K562 (cell line): ENCODE data around the gene FXYD4. TPM values are rescaled to one million over a fixed set of nuclear protein-coding genes. Genes with fewer than 3 reads are reported as not detected.

Experiments
- ATAC-seq: fragments of 200-7000 bp; cut with Tn5 transposase; 3 replicates; pipeline ENCODE4 v1.9.1; 2020; ENCODE audit warnings: moderate library complexity
- BruUV-seq: library from RNA; stranded (reverse); fragments of 400-500 nt; replicated peaks from 2 replicates; lab custom pipeline; 2021; lab: Mats Ljungman, UMichigan
- CTCF ChIA-PET: fragments of 300-600 bp; formaldehyde crosslinking; extraction: SDS; loops from one replicate; lab custom pipeline; 2021; ENCODE audit warnings: low intra/inter-chr PET ratio; lab: Yijun Ruan, JAX
- POLR2A ChIA-PET: fragments of 300-600, 350-650 bp; sonication (Branson Sonifier 250); formaldehyde crosslinking; extraction: SDS; loops from one replicate; lab custom pipeline; 2021; ENCODE audit warnings: antibody characterized with exemption, inconsistent platforms; lab: Yijun Ruan, JAX
- DNase-seq, 4 experiments: peaks; one replicate each; pipeline versions ENCODE4 v3.0.0 to v3.0.0-alpha.2; 2011 to 2018; ENCODE audit warnings: low spot score in 3 of 4, mixed read lengths in 3 of 4; ENCODE audit errors: extremely low read depth in 1 of 4
- FAIRE-seq: peaks from 2 replicates; lab custom pipeline; 2011; peaks lifted over from hg19 to GRCh38; lab: Jason Lieb, UNC
- H2AFZ ChIP-seq: 2 replicates; pipeline ENCODE4 v1.6.0; 2011; ENCODE audit warnings: low read depth, low read length, control low read depth, inconsistent platforms
- H3K27ac ChIP-seq: fragments of 200-600 bp; 3 replicates; pipeline ENCODE4 v1.8.0; 2011; ENCODE audit warnings: low read depth, mild to moderate bottlenecking, control low read depth, inconsistent platforms, low read length, moderate library complexity, mixed read lengths; ENCODE audit errors: extremely low read depth
- H3K27me3 ChIP-seq, 2 experiments: fragments of 300-600 bp in 1 of 2; 2 replicates in 1 of 2; 3 replicates in 1 of 2; pipeline versions ENCODE4 v1.6.0 to v1.8.0; 2011; ENCODE audit warnings: inconsistent platforms in 2 of 2, low read length in 2 of 2, mild to moderate bottlenecking in 1 of 2, mixed read lengths in 1 of 2, moderate library complexity in 1 of 2; ENCODE audit not compliant: control insufficient read depth in 2 of 2, insufficient read depth in 2 of 2
- H3K36me3 ChIP-seq: fragments of 300-600 bp; 3 replicates; pipeline ENCODE4 v1.8.0; 2011; ENCODE audit warnings: mild to moderate bottlenecking, low read length, inconsistent platforms; ENCODE audit not compliant: control insufficient read depth, insufficient read depth
- H3K4me1 ChIP-seq, 2 experiments: fragments of 200-600 bp in 1 of 2; replicated peaks in 1 of 2; 2 replicates in 1 of 2; 3 replicates in 1 of 2; pipeline versions ENCODE4 v1.5.1 to v1.8.0; 2011; ENCODE audit warnings: inconsistent platforms in 2 of 2, low read length in 2 of 2, mild to moderate bottlenecking in 1 of 2, mixed read lengths in 1 of 2, moderate library complexity in 1 of 2; ENCODE audit not compliant: control insufficient read depth in 2 of 2, insufficient read depth in 2 of 2
- H3K4me2 ChIP-seq: 2 replicates; pipeline ENCODE4 v1.6.1; 2011; ENCODE audit warnings: low read length, control low read depth, inconsistent platforms, mixed read lengths; ENCODE audit not compliant: insufficient read depth
- H3K4me3 ChIP-seq: fragments of 200-600 bp; sonication (generic), shearing (Covaris generic); 2 replicates; pipeline ENCODE4 v1.5.1; 2016; ENCODE audit warnings: control low read depth, inconsistent platforms
- H3K79me2 ChIP-seq: fragments of 200-600 bp; 3 replicates; pipeline ENCODE4 v1.8.0; 2011; ENCODE audit warnings: low read length, inconsistent platforms; ENCODE audit not compliant: control insufficient read depth, insufficient read depth
- H3K9ac ChIP-seq, 2 experiments: 2 replicates each; pipeline versions ENCODE4 v1.6.0 to v1.6.1; 2011; ENCODE audit warnings: low read depth in 2 of 2, low read length in 2 of 2, control low read depth in 1 of 2, inconsistent platforms in 1 of 2, mild to moderate bottlenecking in 1 of 2, mixed read lengths in 1 of 2; ENCODE audit not compliant: insufficient read depth in 1 of 2
- H3K9me1 ChIP-seq: one replicate; pipeline ENCODE4 v1.6.0; 2011; ENCODE audit warnings: inconsistent platforms, mild to moderate bottlenecking, low read length, moderate library complexity; ENCODE audit not compliant: control insufficient read depth, insufficient read depth
- H3K9me3 ChIP-seq: replicated peaks from 2 replicates; pipeline ENCODE4 v1.5.1; 2011; ENCODE audit warnings: low read depth, low read length, inconsistent platforms; ENCODE audit not compliant: control insufficient read depth, insufficient read depth
- H4K20me1 ChIP-seq: replicated peaks from 2 replicates; pipeline ENCODE4 v1.6.1; 2011; ENCODE audit warnings: low read length, inconsistent platforms, mixed read lengths; ENCODE audit not compliant: control insufficient read depth, insufficient read depth
- BMI1 ChIP-seq: fragments of 150-350 bp; IDR thresholded peaks from 2 replicates; pipeline ENCODE4 v1.6.1; 2014; ENCODE audit warnings: low read length
- CSDE1 ChIP-seq, 2 experiments: fragments of 450-650 bp; IDR thresholded peaks; 2 replicates each; pipeline ENCODE4 v1.6.1; 2016; ENCODE audit warnings: mild to moderate bottlenecking in 1 of 2
- GATA2 ChIP-seq: sonication (generic); formaldehyde crosslinking; IDR thresholded peaks from 2 replicates; pipeline ENCODE4 v1.4.0; 2020; ENCODE audit warnings: mild to moderate bottlenecking, missing genetic modification reagents
- HDAC8 ChIP-seq: fragments of 450-650 bp; IDR thresholded peaks from 2 replicates; pipeline ENCODE4 v1.6.1; 2016; ENCODE audit warnings: mild to moderate bottlenecking, missing genetic modification characterization, moderate library complexity, missing compliant biosample characterization
- KAT2B ChIP-seq: IDR thresholded peaks from one replicate; pipeline ENCODE4 v1.6.1; 2012; ENCODE audit warnings: low read depth, mild to moderate bottlenecking, control low read depth, inconsistent platforms, low read length, moderate library complexity
- MEF2A ChIP-seq: IDR thresholded peaks from 2 replicates; pipeline ENCODE4 v1.6.1; 2011; ENCODE audit warnings: low read depth, mild to moderate bottlenecking, low read length, moderate library complexity; ENCODE audit not compliant: control insufficient read depth
- NRF1 ChIP-seq, 2 experiments: fragments of 450-650 bp; IDR thresholded peaks in 1 of 2; conservative IDR thresholded peaks in 1 of 2; 2 replicates each; pipeline ENCODE4 v1.6.1; 2014; ENCODE audit warnings: mild to moderate bottlenecking in 2 of 2
- RFX1 ChIP-seq: fragments of 450-650 bp; IDR thresholded peaks from 2 replicates; pipeline ENCODE4 v1.6.1; 2016; ENCODE audit warnings: mild to moderate bottlenecking, moderate library complexity
- SAFB2 ChIP-seq: fragments of 200-400 bp; formaldehyde crosslinking; IDR thresholded peaks from 2 replicates; pipeline ENCODE4 v1.6.1; 2018; ENCODE audit warnings: borderline replicate concordance, low read length, low read depth, moderate library complexity; ENCODE audit not compliant: severe bottlenecking
- STAT5A ChIP-seq: IDR thresholded peaks from 2 replicates; pipeline ENCODE4 v1.6.1; 2012; ENCODE audit warnings: low read length, inconsistent platforms, borderline replicate concordance
- TARDBP ChIP-seq: fragments of 450-650 bp; IDR thresholded peaks from 2 replicates; pipeline ENCODE4 v1.6.1; 2016
- TCF7 ChIP-seq: sonication (generic); IDR thresholded peaks from 2 replicates; pipeline ENCODE4 v1.6.1; 2016; ENCODE audit warnings: antibody characterized with exemption, borderline replicate concordance
- YY1 ChIP-seq, 3 experiments: IDR thresholded peaks; 2 replicates each; pipeline ENCODE4 v1.6.1; 2011; ENCODE audit warnings: low read length in 2 of 3, mild to moderate bottlenecking in 2 of 3, moderate library complexity in 2 of 3, borderline replicate concordance in 1 of 3, control low read depth in 1 of 3, low read depth in 1 of 3; ENCODE audit not compliant: insufficient read depth in 3 of 3, insufficient replicate concordance in 2 of 3, control insufficient read depth in 1 of 3, insufficient read length in 1 of 3; ENCODE audit errors: extremely low read depth in 1 of 3
- ZFPM2 ChIP-seq: fragments of 250-450 bp; sonication (Bioruptor Pico); IDR thresholded peaks from 2 replicates; pipeline ENCODE4 v1.5.1; 2022; ENCODE audit warnings: mild to moderate bottlenecking
- WGBS: fragments of 100-300 bp; shearing (Covaris generic); methylation state at CpG from one replicate; pipeline ENCODE4 v1.1.6; 2016; ENCODE audit warnings: low coverage, mixed read lengths; ENCODE audit not compliant: insufficient coverage; ENCODE audit errors: missing lambda C conversion rate; 5-methylcytosine and 5-hydroxymethylcytosine counted together
- in situ Hi-C: fragments of 300-500 bp; cut with MboI; formaldehyde crosslinking; loops from 4 replicates; pipeline ENCODE4 v1.15.0; 2018; ENCODE audit warnings: inconsistent platforms, mixed read lengths
- intact Hi-C: fragments of 100-400 bp; cut with micrococcal nuclease; formaldehyde crosslinking; loops from 2 replicates; pipeline ENCODE4 v1.14.2; 2022
- polyA plus RNA-seq, 8 experiments: library from polyadenylated mRNA; depleted of rRNA in 4 of 8; stranded (reverse) in 5 of 8; unstranded in 3 of 8; fragments of >200 nt; fragmentation: Nextera tagmentation in 2 of 8; fragmentation: Illumina TruSeq in 1 of 8; extraction: Ambion mirVana in 2 of 8; extraction: Trizol in 1 of 8; gene quantifications; 2 replicates each; pipeline versions ENCODE4 v1.2.1 to v1.2.3, GENCODE V29; 2011 to 2014; ENCODE audit warnings: inconsistent platforms in 1 of 8, missing spikeins in 1 of 8
- total RNA-seq, 7 experiments: library from RNA; depleted of rRNA in 6 of 7; stranded (reverse); fragments of >200 nt in 6 of 7; fragmentation: Illumina TruSeq in 2 of 7; extraction: Trizol in 2 of 7; gene quantifications; 2 replicates each; pipeline versions ENCODE4 v1.2.1 to v1.2.3, GENCODE V29; 2011 to 2021; ENCODE audit warnings: low replicate concordance in 1 of 7
- TF ChIP-seq, protein P1 (sequence below): sonication (generic); formaldehyde crosslinking; IDR thresholded peaks from 2 replicates; pipeline ENCODE4 v1.8.0; 2022; ENCODE audit warnings: missing genetic modification reagents, mild to moderate bottlenecking, borderline replicate concordance
- TF ChIP-seq, protein P2 (sequence below): fragments of 450-650 bp; conservative IDR thresholded peaks from 2 replicates; pipeline ENCODE4 v1.6.1; 2016; ENCODE audit warnings: missing genetic modification characterization, low read depth, mild to moderate bottlenecking, control low read depth, missing compliant biosample characterization
- TF ChIP-seq, protein P3 (sequence below): fragments of 250-450 bp; sonication (Bioruptor Pico); IDR thresholded peaks from 2 replicates; pipeline ENCODE4 v1.8.0; 2022; ENCODE audit warnings: moderate library complexity, mild to moderate bottlenecking, inconsistent platforms
- TF ChIP-seq, protein P4 (sequence below): fragments of 450-650 bp; IDR thresholded peaks from 2 replicates; pipeline ENCODE4 v1.6.1; 2016

Gene FXYD4
- total and polyA plus RNA-seq, 9 of the 15 experiments (the other 6 are each of a cell fraction or from before 2014, with no cell fraction given) = not detected

DNA sequence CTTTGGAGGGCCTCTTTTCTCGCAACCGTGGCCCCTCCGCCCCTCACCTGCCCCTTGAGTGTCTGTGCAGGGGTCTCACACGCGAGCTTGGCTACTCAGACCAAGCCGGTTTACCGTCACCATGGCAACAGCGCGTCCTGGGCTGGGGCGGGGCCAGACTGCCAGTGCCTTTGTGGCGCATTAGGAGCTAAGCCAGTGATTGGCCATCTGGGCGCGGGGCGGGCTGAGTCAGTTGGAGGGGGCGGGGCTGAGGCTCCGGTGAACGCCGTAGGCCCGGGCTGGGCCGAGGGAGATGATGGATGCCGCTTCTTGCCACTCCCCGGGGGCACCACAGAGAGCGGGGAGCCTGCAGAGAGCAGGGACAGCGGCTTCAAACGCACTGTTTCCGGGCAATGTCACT is 48.7 kb upstream of the FXYD4 start:
- ATAC-seq = peak; percentile 99
- peak; percentile 79 for FAIRE-seq
- Histone ChIP-seq H4K20me1 (no peaks in the 10 kb centered on the region), H3K4me3 (no peak overlapping the region), H3K36me3 (no peaks in the 10 kb centered on the region), H3K4me2 (peak overlapping the region; percentile 57; the same call in 1 of the 2 replicates), H3K9me3 (no peaks in the 10 kb centered on the region), H2AFZ (peak overlapping the region; percentile 66), H3K79me2 (no peaks in the 10 kb centered on the region), H3K27me3 (peaks cover 61 to 89% of the 10 kb centered on the region in 2 experiments), H3K4me1 (peaks cover 4 to 9% of the 10 kb centered on the region in 2 experiments; a peak in 1 of 5 replicates), H3K27ac (no peak overlapping the region), H3K9me1 (no peaks in the 10 kb centered on the region), H3K9ac (no peak overlapping the region)
- no TSS peak for BruUV-seq
- intact Hi-C loops = no loop called here
- WGBS = 7% methylated on average over 26 of the region's 26 CpGs
- ChIA-PET CTCF (no interaction called here), POLR2A (interaction anchor here (1.0 to 1.3 kb wide), 2 partner anchors 8 to 18 kb away, joined by 3 to 5 read pairs; no protein-coding TSS in a partner anchor)
- in situ Hi-C loops = no loop called here
- peak; percentile 86 to 96 (median 93) for DNase-seq
- TF ChIP-seq GATA2 = no peak
- no peak for TF ChIP-seq STAT5A
- no peak for TF ChIP-seq YY1 (IDR thresholded peaks at IDR 0.05; ENCODE audit: borderline replicate concordance in 1 of 3, control insufficient read depth in 1 of 3, extremely low read depth in 1 of 3, insufficient read depth in 3 of 3, insufficient read length in 1 of 3, insufficient replicate concordance in 2 of 3, low read depth in 1 of 3, low read length in 2 of 3)
- TF ChIP-seq NRF1 (conservative IDR thresholded peaks at IDR 0.05 in 1 of 2, IDR thresholded peaks at IDR 0.05 in 1 of 2) = 0 out of 4 replicates have a peak, but pooled peaks of 1 of the 2 experiments have one; percentile 12
- no peak for TF ChIP-seq ZFPM2
- no peak for TF ChIP-seq MEF2A
- TF ChIP-seq KAT2B = no peak
- TF ChIP-seq SAFB2 = no peak
- no peak for TF ChIP-seq HDAC8 (tag)
- TF ChIP-seq, protein P1, sequence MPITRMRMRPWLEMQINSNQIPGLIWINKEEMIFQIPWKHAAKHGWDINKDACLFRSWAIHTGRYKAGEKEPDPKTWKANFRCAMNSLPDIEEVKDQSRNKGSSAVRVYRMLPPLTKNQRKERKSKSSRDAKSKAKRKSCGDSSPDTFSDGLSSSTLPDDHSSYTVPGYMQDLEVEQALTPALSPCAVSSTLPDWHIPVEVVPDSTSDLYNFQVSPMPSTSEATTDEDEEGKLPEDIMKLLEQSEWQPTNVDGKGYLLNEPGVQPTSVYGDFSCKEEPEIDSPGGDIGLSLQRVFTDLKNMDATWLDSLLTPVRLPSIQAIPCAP (CRISPR knock-in tag) = no peak
- peak; percentile 98 for TF ChIP-seq RFX1
- TF ChIP-seq TARDBP = 0 out of 2 replicates have a peak, but pooled peaks have one; percentile 40
- TF ChIP-seq, protein P2, sequence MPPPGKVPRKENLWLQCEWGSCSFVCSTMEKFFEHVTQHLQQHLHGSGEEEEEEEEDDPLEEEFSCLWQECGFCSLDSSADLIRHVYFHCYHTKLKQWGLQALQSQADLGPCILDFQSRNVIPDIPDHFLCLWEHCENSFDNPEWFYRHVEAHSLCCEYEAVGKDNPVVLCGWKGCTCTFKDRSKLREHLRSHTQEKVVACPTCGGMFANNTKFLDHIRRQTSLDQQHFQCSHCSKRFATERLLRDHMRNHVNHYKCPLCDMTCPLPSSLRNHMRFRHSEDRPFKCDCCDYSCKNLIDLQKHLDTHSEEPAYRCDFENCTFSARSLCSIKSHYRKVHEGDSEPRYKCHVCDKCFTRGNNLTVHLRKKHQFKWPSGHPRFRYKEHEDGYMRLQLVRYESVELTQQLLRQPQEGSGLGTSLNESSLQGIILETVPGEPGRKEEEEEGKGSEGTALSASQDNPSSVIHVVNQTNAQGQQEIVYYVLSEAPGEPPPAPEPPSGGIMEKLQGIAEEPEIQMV (tag) = no peak
- TF ChIP-seq, protein P3, sequence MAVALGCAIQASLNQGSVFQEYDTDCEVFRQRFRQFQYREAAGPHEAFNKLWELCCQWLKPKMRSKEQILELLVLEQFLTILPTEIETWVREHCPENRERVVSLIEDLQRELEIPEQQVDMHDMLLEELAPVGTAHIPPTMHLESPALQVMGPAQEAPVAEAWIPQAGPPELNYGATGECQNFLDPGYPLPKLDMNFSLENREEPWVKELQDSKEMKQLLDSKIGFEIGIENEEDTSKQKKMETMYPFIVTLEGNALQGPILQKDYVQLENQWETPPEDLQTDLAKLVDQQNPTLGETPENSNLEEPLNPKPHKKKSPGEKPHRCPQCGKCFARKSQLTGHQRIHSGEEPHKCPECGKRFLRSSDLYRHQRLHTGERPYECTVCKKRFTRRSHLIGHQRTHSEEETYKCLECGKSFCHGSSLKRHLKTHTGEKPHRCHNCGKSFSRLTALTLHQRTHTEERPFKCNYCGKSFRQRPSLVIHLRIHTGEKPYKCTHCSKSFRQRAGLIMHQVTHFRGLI = no peak
- peak; percentile 78 for TF ChIP-seq BMI1
- TF ChIP-seq CSDE1 (IDR thresholded peaks at IDR 0.05) = peak in 1 of 2 experiments; percentile 90; a peak in 1 of 4 replicates
- TF ChIP-seq, protein P4, sequence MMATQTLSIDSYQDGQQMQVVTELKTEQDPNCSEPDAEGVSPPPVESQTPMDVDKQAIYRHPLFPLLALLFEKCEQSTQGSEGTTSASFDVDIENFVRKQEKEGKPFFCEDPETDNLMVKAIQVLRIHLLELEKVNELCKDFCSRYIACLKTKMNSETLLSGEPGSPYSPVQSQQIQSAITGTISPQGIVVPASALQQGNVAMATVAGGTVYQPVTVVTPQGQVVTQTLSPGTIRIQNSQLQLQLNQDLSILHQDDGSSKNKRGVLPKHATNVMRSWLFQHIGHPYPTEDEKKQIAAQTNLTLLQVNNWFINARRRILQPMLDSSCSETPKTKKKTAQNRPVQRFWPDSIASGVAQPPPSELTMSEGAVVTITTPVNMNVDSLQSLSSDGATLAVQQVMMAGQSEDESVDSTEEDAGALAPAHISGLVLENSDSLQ = peak; percentile 31
- no peak for TF ChIP-seq TCF7
